HL-60 (cell line): Measurements from ENCODE around the gene PRMT7.

Source experiments
- CTCF ChIP-seq: IDR thresholded peaks from one replicate; pipeline ENCODE4 v1.5.1; 2011; ENCODE audit warnings: low read length, control low read depth, inconsistent platforms; ENCODE audit not compliant: insufficient read depth
- POLR2AphosphoS5 ChIP-seq: IDR thresholded peaks from 2 replicates; pipeline ENCODE4 v1.6.1; 2012; ENCODE audit warnings: low read depth
- REST ChIP-seq: IDR thresholded peaks from 2 replicates; pipeline ENCODE4 v1.6.1; 2012; ENCODE audit warnings: low read depth; ENCODE audit not compliant: insufficient replicate concordance

- TF ChIP-seq REST (no peak), CTCF (no peak), POLR2AphosphoS5 (no peak)
These were observed 95.8 kb downstream of the PRMT7 start for GRCh38 chr16:68406458-68407152.
